ENCODE results near the gene DSCAML1.

Gene DSCAML1

DNA sequence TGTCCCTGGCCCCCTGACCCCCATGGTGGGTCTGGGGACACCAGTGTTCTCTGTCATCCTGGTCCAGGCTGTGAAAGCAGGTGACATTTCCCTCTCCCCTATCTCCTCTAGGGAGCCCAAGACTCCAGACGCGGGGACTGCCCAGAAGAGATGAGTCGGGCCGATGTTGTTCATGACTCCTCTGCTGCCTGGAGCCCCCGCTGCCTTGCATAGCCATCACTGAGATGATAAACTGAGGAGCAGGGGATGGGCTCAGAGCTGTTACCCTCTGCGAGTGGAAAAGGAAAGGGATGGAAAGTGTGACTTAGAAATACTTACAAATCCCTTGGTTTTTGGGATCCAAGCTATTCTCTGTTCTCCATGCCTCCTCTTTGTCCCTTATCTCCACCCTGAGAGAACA, 209.6 kb downstream of the DSCAML1 start:
- no peak for DNase-seq (ENCODE audit: extremely low spot score)
- CTCF ChIA-PET, result interaction anchor here (0.6 kb wide), 1 partner anchor 224 kb away, joined by 3 read pairs; no protein-coding TSS in a partner anchor
- POLR2A ChIA-PET, result no interaction called here
- TF ChIP-seq TARDBP (IDR thresholded peaks at IDR 0.05) (no peak), CTBP1 (IDR thresholded peaks at IDR 0.05; ENCODE audit: borderline replicate concordance) (no peak), ZNF384 (IDR thresholded peaks at IDR 0.05) (no peak), FOXA1 (IDR thresholded peaks at IDR 0.05) (no peak), SUZ12 (IDR thresholded peaks at IDR 0.05) (no peak), NFRKB (IDR thresholded peaks at IDR 0.05) (no peak), ARNT (IDR thresholded peaks at IDR 0.05) (no peak), BHLHE40 (IDR thresholded peaks at IDR 0.05; ENCODE audit: borderline replicate concordance) (no peak), SP1 (IDR thresholded peaks at IDR 0.05) (no peak), L3MBTL2 (conservative IDR thresholded peaks at IDR 0.05) (no peak), FOXK2 (IDR thresholded peaks at IDR 0.05) (no peak)

DNA sequence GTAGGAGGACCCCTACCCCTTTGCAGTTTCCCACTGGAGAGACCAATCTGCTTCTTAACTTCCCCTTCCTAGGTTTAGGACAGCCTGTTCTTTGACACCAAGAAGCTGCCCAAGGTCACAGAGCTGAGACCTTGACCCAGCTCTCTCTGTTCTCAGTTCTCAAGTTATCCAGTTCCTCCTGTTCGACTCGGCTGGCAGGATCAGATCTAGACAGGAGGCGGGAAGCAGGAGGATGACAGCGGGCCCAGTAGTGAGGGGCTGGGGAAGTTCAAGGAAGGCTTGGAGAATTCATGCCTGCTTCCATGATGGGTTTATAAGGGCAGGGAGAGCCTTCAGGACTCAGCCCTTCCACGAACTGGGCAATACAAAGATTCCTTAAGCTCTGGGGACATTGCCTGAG, 210.6 kb downstream of the DSCAML1 start:
- ChIA-PET POLR2A (no interaction called here), CTCF (no interaction called here)
- no peak for DNase-seq (ENCODE audit: extremely low spot score)
- TF ChIP-seq ZNF384 (IDR thresholded peaks at IDR 0.05) (no peak), NFRKB (IDR thresholded peaks at IDR 0.05) (no peak), ARNT (IDR thresholded peaks at IDR 0.05) (no peak), FOXK2 (IDR thresholded peaks at IDR 0.05) (no peak), SP1 (IDR thresholded peaks at IDR 0.05) (no peak), TARDBP (IDR thresholded peaks at IDR 0.05) (no peak), CTBP1 (IDR thresholded peaks at IDR 0.05; ENCODE audit: borderline replicate concordance) (no peak), LEF1 (IDR thresholded peaks at IDR 0.05; ENCODE audit: borderline replicate concordance) (no peak), FOXM1 (IDR thresholded peaks at IDR 0.05; ENCODE audit: borderline replicate concordance) (no peak), FOXA1 (IDR thresholded peaks at IDR 0.05) (no peak)
- TF ChIP-seq, protein P1, sequence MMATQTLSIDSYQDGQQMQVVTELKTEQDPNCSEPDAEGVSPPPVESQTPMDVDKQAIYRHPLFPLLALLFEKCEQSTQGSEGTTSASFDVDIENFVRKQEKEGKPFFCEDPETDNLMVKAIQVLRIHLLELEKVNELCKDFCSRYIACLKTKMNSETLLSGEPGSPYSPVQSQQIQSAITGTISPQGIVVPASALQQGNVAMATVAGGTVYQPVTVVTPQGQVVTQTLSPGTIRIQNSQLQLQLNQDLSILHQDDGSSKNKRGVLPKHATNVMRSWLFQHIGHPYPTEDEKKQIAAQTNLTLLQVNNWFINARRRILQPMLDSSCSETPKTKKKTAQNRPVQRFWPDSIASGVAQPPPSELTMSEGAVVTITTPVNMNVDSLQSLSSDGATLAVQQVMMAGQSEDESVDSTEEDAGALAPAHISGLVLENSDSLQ (IDR thresholded peaks at IDR 0.05), result no peak

DNA sequence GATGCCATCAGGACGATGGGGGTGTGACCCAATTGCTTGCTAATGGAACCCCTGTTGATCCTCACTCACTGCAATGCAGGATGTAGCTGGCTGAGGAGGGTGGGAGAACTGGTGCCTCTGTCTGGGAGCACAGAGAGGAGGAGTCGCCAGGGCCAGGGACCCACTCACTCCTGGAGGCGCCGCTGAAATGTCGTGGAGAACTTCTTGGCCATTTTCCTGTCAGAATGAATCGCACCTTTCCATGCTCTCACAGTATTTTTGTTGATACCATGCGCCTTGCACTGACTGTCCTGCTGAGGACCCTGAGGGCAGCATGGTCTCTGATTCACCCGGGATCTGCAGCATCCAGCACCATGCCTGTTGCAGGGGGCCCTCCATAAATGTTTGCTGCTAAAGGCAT, 211.4 kb downstream of the DSCAML1 start:
- DNase-seq (ENCODE audit: extremely low spot score), result no peak
- TF ChIP-seq FOXM1 (IDR thresholded peaks at IDR 0.05; ENCODE audit: borderline replicate concordance), result no peak
- TF ChIP-seq HDGF (IDR thresholded peaks at IDR 0.05; ENCODE audit: borderline replicate concordance), result no peak
- TF ChIP-seq LEF1 (IDR thresholded peaks at IDR 0.05; ENCODE audit: borderline replicate concordance), result no peak
- no peak for TF ChIP-seq L3MBTL2 (conservative IDR thresholded peaks at IDR 0.05)
- TF ChIP-seq TARDBP (IDR thresholded peaks at IDR 0.05), result no peak
- TF ChIP-seq ZNF384 (IDR thresholded peaks at IDR 0.05), result no peak
- TF ChIP-seq, protein P1 (IDR thresholded peaks at IDR 0.05), result no peak
- no peak for TF ChIP-seq ELF4 (IDR thresholded peaks at IDR 0.05)
- no peak for TF ChIP-seq SUZ12 (IDR thresholded peaks at IDR 0.05)
- no peak for TF ChIP-seq FOXA1 (IDR thresholded peaks at IDR 0.05)
- ChIA-PET CTCF (no interaction called here), POLR2A (no interaction called here)

DNA sequence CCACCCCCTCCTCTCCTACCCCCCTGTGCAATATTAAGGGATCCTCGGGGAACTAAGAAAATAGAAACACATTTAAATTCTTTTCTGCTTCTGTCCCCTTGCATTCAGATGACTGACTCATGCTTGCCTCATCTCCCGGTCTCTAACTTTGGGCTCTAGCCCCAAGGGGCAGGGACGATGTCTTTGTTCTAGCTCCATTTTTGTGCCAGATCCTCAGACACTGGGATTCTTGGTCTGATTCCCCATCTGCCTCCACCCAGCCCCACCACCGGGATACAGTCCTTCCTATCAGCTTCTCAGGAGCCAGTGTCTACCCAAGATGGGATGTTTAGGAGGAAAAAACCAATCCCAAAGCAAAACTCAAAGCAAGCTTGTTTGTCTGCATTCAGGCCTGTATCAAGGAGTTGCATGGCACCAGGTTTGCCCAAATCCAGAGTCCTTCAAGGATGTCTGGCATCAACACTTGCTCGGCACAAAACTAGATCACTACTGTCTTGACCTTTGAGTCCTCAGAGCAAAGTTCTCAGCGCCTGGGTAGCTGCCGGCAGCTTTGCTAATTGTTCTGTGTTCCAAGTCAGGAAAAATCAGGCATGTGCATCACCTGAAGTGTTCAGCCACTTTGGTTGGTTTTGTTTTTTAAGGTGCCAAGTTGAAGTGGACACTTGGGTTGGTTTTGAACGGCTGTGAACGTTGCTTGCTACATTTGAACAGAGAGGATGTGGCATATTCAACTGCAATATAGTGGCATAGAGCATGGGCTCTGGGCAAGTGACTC, 212.8 kb downstream of the DSCAML1 start:
- CTCF ChIA-PET, result no interaction called here
- POLR2A ChIA-PET, result no interaction called here
- TF ChIP-seq NFRKB (IDR thresholded peaks at IDR 0.05) (no peak), HDGF (IDR thresholded peaks at IDR 0.05; ENCODE audit: borderline replicate concordance) (no peak), FOXK2 (IDR thresholded peaks at IDR 0.05) (no peak), TARDBP (IDR thresholded peaks at IDR 0.05) (no peak), FOXM1 (IDR thresholded peaks at IDR 0.05; ENCODE audit: borderline replicate concordance) (no peak), BHLHE40 (IDR thresholded peaks at IDR 0.05; ENCODE audit: borderline replicate concordance) (no peak), ZNF384 (IDR thresholded peaks at IDR 0.05) (no peak), L3MBTL2 (conservative IDR thresholded peaks at IDR 0.05) (no peak), LEF1 (IDR thresholded peaks at IDR 0.05; ENCODE audit: borderline replicate concordance) (no peak), SP1 (IDR thresholded peaks at IDR 0.05) (no peak), SUZ12 (IDR thresholded peaks at IDR 0.05) (no peak), ELF4 (IDR thresholded peaks at IDR 0.05) (no peak), ARNT (IDR thresholded peaks at IDR 0.05) (no peak), FOXA1 (IDR thresholded peaks at IDR 0.05) (no peak), CTBP1 (IDR thresholded peaks at IDR 0.05; ENCODE audit: borderline replicate concordance) (no peak)
- TF ChIP-seq, protein P1 (IDR thresholded peaks at IDR 0.05), result no peak
- no peak for DNase-seq (ENCODE audit: extremely low spot score)

DNA sequence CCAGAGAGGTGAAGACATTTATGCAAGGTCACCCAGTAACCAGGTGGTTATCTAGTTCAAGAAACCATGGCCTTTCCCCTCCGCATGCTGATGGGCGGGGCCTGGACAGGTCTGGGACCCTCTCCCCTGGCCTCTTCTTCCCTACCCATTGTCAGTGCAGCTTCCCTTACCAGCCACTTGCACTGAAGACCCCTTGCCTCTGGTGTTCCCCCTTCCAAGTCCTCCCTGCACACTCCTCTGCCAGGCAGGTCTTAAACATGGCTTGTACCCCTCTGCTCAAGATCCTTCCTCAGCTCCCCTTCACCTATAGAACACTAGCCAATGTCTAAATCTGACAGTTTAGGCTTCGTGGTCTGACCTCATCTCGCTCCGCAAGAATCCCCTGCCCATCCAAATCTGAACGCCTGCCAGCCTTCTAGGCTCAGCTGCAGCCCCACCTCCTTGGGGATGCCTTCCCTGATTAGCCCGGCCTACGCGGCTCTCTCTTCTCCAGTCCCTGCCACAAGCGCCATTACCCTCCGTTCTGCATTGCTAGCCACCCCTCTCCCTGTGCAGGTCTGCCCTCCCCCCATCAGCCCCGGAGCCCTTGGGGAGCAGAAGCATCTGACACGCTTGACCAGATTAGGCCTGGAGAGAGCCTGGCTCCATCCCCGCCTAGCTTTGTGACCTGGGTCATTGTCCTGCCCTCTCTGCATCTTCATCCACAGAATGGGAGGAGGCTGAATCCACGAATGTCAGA, 213.8 kb downstream of the DSCAML1 start:
- POLR2A ChIA-PET, result no interaction called here
- no peak for DNase-seq (ENCODE audit: extremely low spot score)
- CTCF ChIA-PET, result no interaction called here
- TF ChIP-seq LEF1 (IDR thresholded peaks at IDR 0.05; ENCODE audit: borderline replicate concordance) (no peak), ELF4 (IDR thresholded peaks at IDR 0.05) (no peak), SUZ12 (IDR thresholded peaks at IDR 0.05) (no peak), BHLHE40 (IDR thresholded peaks at IDR 0.05; ENCODE audit: borderline replicate concordance) (no peak), HDGF (IDR thresholded peaks at IDR 0.05; ENCODE audit: borderline replicate concordance) (no peak), CTBP1 (IDR thresholded peaks at IDR 0.05; ENCODE audit: borderline replicate concordance) (no peak), ZNF384 (IDR thresholded peaks at IDR 0.05) (no peak), ARNT (IDR thresholded peaks at IDR 0.05) (no peak), FOXK2 (IDR thresholded peaks at IDR 0.05) (no peak), NFRKB (IDR thresholded peaks at IDR 0.05) (no peak), L3MBTL2 (conservative IDR thresholded peaks at IDR 0.05) (no peak), TARDBP (IDR thresholded peaks at IDR 0.05) (no peak), FOXM1 (IDR thresholded peaks at IDR 0.05; ENCODE audit: borderline replicate concordance) (no peak), SP1 (IDR thresholded peaks at IDR 0.05) (no peak)
- TF ChIP-seq, protein P1 (IDR thresholded peaks at IDR 0.05), result no peak
